AG04449 (cell line): ENCODE data around the gene PITPNB.

Experiments used
- CTCF ChIA-PET: fragments of 350-600 bp; formaldehyde crosslinking; extraction: SDS; loops from one replicate; lab custom pipeline; 2021; ENCODE audit warnings: antibody characterized with exemption; lab: Yijun Ruan, JAX
- POLR2A ChIA-PET: fragments of 400-600, 350-600 bp; formaldehyde crosslinking; extraction: SDS; loops from one replicate; lab custom pipeline; 2020; ENCODE audit warnings: antibody characterized with exemption, inconsistent platforms; lab: Yijun Ruan, JAX
- DNase-seq: peaks from one replicate; pipeline ENCODE4 v3.0.0-alpha.2; 2010; ENCODE audit warnings: low read depth, low spot score
- H3K4me3 ChIP-seq: 2 replicates; pipeline ENCODE4 v1.5.1; 2011; ENCODE audit warnings: low read depth, mild to moderate bottlenecking, control low read depth, low read length
- TF ChIP-seq, protein P1 (sequence below): IDR thresholded peaks from one replicate; pipeline ENCODE4 v1.5.1; 2011; ENCODE audit warnings: mild to moderate bottlenecking, moderate library complexity, low read length, control low read depth, inconsistent platforms; ENCODE audit not compliant: insufficient read depth; ENCODE audit errors: missing control alignments

Gene PITPNB

DNA sequence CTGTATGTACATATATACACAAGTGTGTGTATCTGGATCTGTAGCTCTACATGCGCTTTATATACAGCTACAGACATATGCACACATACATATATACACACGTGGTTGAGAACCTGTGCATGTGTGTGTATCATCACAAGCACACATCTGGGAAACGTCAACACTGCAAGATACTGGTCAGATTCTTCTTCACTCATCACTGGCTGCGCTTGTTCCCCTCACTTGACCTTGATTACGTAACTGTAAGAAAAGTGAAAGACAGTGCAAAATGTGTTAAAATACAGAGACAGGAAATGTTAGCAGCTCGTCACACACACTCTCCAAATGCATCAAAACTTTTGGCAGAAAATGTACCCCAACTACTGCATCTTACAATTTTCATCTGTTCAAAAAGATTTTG lies 65.6 kb downstream of the PITPNB start:
- ChIA-PET CTCF (interaction anchor here (0.6 to 2.5 kb wide), 3 partner anchors 9 to 27 kb away, joined by 3 to 12 read pairs (median 4); no protein-coding TSS in a partner anchor), POLR2A (no interaction called here)
- no peak overlapping the region for H3K4me3 ChIP-seq
- TF ChIP-seq, protein P1, sequence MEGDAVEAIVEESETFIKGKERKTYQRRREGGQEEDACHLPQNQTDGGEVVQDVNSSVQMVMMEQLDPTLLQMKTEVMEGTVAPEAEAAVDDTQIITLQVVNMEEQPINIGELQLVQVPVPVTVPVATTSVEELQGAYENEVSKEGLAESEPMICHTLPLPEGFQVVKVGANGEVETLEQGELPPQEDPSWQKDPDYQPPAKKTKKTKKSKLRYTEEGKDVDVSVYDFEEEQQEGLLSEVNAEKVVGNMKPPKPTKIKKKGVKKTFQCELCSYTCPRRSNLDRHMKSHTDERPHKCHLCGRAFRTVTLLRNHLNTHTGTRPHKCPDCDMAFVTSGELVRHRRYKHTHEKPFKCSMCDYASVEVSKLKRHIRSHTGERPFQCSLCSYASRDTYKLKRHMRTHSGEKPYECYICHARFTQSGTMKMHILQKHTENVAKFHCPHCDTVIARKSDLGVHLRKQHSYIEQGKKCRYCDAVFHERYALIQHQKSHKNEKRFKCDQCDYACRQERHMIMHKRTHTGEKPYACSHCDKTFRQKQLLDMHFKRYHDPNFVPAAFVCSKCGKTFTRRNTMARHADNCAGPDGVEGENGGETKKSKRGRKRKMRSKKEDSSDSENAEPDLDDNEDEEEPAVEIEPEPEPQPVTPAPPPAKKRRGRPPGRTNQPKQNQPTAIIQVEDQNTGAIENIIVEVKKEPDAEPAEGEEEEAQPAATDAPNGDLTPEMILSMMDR = no peak
- DNase-seq = no peak

DNA sequence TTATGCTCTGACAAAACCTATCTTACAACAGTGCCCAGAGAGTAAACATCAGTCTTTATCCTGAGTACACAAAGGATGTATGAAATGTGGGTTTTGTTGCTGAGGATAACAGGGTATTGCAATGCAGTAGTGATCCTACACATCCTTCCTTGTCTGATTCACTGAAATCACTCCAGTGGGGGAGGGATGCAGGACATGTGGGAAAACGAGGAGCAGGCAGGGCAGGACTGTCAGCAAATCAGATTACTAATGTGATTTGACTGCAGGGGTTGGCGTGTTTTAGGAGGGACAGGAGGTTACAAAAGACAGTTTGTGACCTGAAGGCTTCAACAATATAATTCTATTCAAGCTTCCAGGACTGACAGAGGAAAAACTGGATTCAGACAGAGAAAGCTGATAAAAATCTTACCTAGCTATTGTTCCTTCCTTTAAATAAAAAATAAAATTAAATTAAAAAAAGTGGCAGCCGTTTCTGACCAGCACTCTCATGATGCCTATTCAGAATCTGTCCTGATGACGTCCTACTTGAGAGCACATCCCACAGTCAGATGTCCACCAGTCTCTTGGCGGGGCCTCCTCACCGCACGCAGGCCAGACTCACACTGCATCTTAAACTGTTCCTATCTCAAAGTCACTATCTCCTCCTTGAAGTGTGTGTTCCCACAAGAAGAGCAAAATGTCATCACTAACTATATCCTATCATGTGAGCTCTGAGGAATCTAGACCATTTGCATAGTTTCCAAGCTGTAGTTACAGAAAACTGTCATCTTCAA lies 66.9 kb downstream of the PITPNB start:
- CTCF ChIA-PET = interaction anchor here (2.5 to 4.3 kb wide), 2 partner anchors 10 to 28 kb away, joined by 12 to 15 read pairs; no protein-coding TSS in a partner anchor

DNA sequence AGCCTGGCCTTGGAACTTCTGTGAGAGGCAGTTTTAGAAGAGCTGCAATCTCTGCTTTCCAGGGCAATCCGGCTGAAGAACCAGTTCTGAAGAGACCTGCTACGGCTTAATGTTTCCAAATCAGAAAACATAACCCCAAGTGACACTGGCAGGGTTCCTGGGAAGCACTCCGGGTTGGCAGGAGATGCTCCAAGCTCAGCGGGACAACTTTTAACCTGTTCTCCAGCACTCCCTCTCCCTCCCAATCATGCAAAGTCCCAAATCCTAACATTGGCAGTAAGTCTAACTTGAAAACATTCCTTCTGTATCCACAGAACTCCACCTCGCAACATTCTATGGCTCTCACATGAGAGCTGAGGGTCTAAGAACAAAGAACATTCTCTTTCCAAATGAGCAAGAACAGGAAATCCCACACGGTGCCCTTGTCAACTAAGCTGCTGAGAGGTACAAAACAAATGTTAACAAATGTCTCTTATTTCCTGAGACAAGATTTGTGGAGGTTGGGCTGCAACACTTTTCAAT lies 69.0 kb downstream of the PITPNB start:
- ChIA-PET CTCF (interaction anchor here (1.4 to 4.3 kb wide), 2 partner anchors 9 to 12 kb away, joined by 4 to 15 read pairs; no protein-coding TSS in a partner anchor), POLR2A (no interaction called here)
- TF ChIP-seq, protein P1 = no peak
- no peak overlapping the region for H3K4me3 ChIP-seq
- no peak for DNase-seq

More for the DNA sequence above, 66.9 kb downstream of the PITPNB start:
- no peak for DNase-seq
- no peak overlapping the region for H3K4me3 ChIP-seq
- POLR2A ChIA-PET = interaction anchor here (0.7 kb wide), 1 partner anchor 228 kb away, joined by 3 read pairs; no protein-coding TSS in a partner anchor
- TF ChIP-seq, protein P1 = no peak

DNA sequence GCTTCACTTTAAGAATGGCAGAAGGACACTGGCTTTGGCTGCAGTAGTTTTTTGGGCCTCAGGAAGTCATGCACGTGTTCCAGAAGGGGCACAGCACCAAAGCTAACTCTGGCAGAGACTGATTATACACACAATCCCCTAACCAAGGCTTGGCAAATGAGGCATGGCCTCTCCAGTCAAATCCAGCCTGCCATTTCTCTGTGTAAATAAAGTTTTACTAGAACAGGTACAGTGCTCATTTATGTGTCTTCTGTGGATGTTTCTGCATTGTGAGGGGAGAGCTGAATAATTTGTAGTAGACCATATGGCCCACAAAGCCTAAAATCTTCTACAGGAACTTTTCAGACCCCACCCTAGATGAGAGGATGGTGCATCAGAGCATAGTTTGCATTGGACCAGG lies 71.1 kb downstream of the PITPNB start:
- H3K4me3 ChIP-seq = no peak overlapping the region
- POLR2A ChIA-PET = no interaction called here
- TF ChIP-seq, protein P1 = no peak
- CTCF ChIA-PET = no interaction called here
- no peak for DNase-seq

DNA sequence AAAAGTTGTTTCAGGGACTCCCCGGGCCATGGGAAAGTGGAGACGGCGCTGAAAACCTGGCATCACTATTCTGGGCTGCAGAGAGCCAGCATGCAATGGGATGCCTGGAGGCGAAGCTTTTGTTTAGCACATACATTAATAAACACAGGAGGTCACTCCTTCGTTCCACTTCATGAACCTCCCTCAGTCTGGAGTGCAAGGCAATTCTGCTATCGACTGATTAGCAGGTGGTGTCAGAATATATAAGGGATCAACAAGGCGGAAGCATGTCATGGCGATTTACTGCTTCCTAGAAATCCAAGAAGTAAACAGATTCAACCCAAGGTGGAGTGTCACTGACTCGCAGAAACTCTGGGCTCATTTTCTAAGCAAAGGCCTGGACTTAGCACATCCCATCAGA lies 72.1 kb downstream of the PITPNB start:
- POLR2A ChIA-PET = no interaction called here
- no peak for DNase-seq
- H3K4me3 ChIP-seq = no peak overlapping the region
- CTCF ChIA-PET = no interaction called here
- TF ChIP-seq, protein P1 = no peak

DNA sequence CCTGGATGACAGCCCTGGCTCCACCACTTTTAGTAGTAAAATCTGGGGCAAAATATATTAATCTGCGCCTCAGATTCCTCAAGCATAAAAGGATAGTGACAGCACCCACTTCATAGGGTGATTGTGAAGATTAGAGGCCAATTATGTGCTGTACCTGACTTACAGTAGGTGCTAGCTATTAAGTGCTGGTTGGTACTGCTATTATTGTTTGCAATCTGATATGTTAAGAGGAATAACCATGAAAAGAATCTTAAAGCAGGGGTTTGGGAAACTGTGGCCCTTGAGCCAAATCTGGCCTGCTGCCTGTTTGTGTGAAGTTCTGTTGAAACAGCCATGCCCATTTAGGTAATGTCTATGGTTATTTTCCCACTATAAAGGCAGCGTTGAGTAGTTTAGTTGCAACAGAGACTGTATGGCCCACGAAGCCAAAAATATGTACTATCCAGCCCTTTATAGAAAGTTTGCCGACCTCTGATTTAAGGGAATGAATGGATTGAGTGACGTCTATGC lies 72.8 kb downstream of the PITPNB start:
- no peak overlapping the region for H3K4me3 ChIP-seq
- ChIA-PET POLR2A (no interaction called here), CTCF (no interaction called here)
- no peak for DNase-seq
- TF ChIP-seq, protein P1 = no peak
